ENCODE results near the gene MYBL2. TPM values are rescaled to one million over a fixed set of nuclear protein-coding genes. Genes with fewer than 3 reads are reported as not detected.
"Not testable (repeated sequence)": the region's sequence is repeated elsewhere in the genome, so short reads cannot be mapped to it uniquely, and the experiment has no call there.

The MYBL2 gene
- total RNA-seq, 1 donor, result 17.8 TPM

- DNase-seq (ENCODE audit: low read depth), result peak; percentile 64
Observed at GRCh38 chr20:43755390-43755789, 88.5 kb downstream of the MYBL2 start.

GRCh38 chr20:43755851-43756250, 88.9 kb downstream of the MYBL2 start:
- peak; percentile 29 for DNase-seq (ENCODE audit: low read depth)
- TF ChIP-seq CTCF (IDR thresholded peaks at IDR 0.05; ENCODE audit: insufficient read depth, low read length), result no peak
- H3K4me3 ChIP-seq (ENCODE audit: low read depth, low read length), result no peak overlapping the region

More at GRCh38 chr20:43755390-43755789, 88.5 kb downstream of the MYBL2 start:
- no peak overlapping the region for H3K4me3 ChIP-seq (ENCODE audit: low read depth, low read length)
- no peak for TF ChIP-seq CTCF (IDR thresholded peaks at IDR 0.05; ENCODE audit: insufficient read depth, low read length)

- not testable (repeated sequence) for DNase-seq (ENCODE audit: low read depth); H3K4me3 ChIP-seq (ENCODE audit: low read depth, low read length)
Observed at GRCh38 chr20:43757888-43758287, 91.0 kb downstream of the MYBL2 start.

- no peak for TF ChIP-seq CTCF (IDR thresholded peaks at IDR 0.05; ENCODE audit: insufficient read depth, low read length)
- no peak overlapping the region for H3K4me3 ChIP-seq (ENCODE audit: low read depth, low read length)
- no peak for DNase-seq (ENCODE audit: low read depth)
Observed at GRCh38 chr20:43761386-43762340, 94.7 kb downstream of the MYBL2 start.

GRCh38 chr20:43762911-43763310, 96.0 kb downstream of the MYBL2 start:
- TF ChIP-seq CTCF (IDR thresholded peaks at IDR 0.05; ENCODE audit: insufficient read depth, low read length), result no peak
- DNase-seq (ENCODE audit: low read depth), result no peak
- no peak overlapping the region for H3K4me3 ChIP-seq (ENCODE audit: low read depth, low read length)

GRCh38 chr20:43765916-43766315, 99.0 kb downstream of the MYBL2 start:
- TF ChIP-seq CTCF (IDR thresholded peaks at IDR 0.05; ENCODE audit: insufficient read depth, low read length), result no peak
- H3K4me3 ChIP-seq (ENCODE audit: low read depth, low read length), result no peak overlapping the region
- no peak for DNase-seq (ENCODE audit: low read depth)

Other genes with a start within 250 kb of the MYBL2 start
- gene SRSF6, start 209.2 kb upstream of the MYBL2 start, total RNA-seq (ENCODE audit: low replicate concordance), result 70.8 and 72.0 TPM in 2 replicates
- 8.9 and 13.4 TPM in 2 replicates for gene L3MBTL1, start 159.4 kb upstream of the MYBL2 start, total RNA-seq (ENCODE audit: low replicate concordance)
- gene SGK2, start 108.1 kb upstream of the MYBL2 start, total RNA-seq (ENCODE audit: low replicate concordance), result 0.09 TPM in 1 of 2 replicates, not detected in the other
- gene IFT52, start 76.2 kb upstream of the MYBL2 start, total RNA-seq (ENCODE audit: low replicate concordance), result 37.5 and 55.8 TPM in 2 replicates
- gene GTSF1L, start 59.9 kb downstream of the MYBL2 start, total RNA-seq (ENCODE audit: low replicate concordance), result not detected in 2 replicates
- 0.74 and 5.2 TPM in 2 replicates for gene TOX2, start 247.7 kb downstream of the MYBL2 start, total RNA-seq (ENCODE audit: low replicate concordance)

Measured in fibroblast of the aortic adventitia (primary cell).